Smooth muscle cell (in vitro differentiated cells): ENCODE measurements around the gene MROH9. TPM values are rescaled to one million over a fixed set of nuclear protein-coding genes. Genes with fewer than 3 reads are reported as not detected.

Source experiments
- DNase-seq: peaks from one replicate; lab custom pipeline; 2025; ENCODE audit not compliant: unreplicated experiment; lab: John Stamatoyannopoulos, UW
- H2AFZ ChIP-seq: fragments of 200-600 bp; sonication (generic); 2 replicates; pipeline ENCODE4 v1.6.0; 2016; ENCODE audit warnings: antibody characterized with exemption, low read depth, mild to moderate bottlenecking
- H3F3A ChIP-seq: fragments of 200-600 bp; sonication (generic); 2 replicates; pipeline ENCODE4 v1.6.0; 2017; ENCODE audit warnings: antibody characterized with exemption, low read depth
- H3K27ac ChIP-seq: fragments of 200-600 bp; sonication (generic); 2 replicates; pipeline ENCODE4 v1.5.1; 2016; ENCODE audit warnings: low read depth, mild to moderate bottlenecking
- H3K27me3 ChIP-seq: fragments of 200-600 bp; sonication (generic); 2 replicates; pipeline ENCODE4 v1.6.1; 2016; ENCODE audit warnings: low read depth, mild to moderate bottlenecking
- H3K36me3 ChIP-seq: fragments of 200-600 bp; sonication (generic); 2 replicates; pipeline ENCODE4 v1.5.1; 2016; ENCODE audit warnings: low read depth
- H3K4me1 ChIP-seq: fragments of 200-600 bp; sonication (generic); 2 replicates; pipeline ENCODE4 v1.5.1; 2016; ENCODE audit warnings: low read depth
- H3K4me2 ChIP-seq: fragments of 200-600 bp; sonication (generic); 2 replicates; pipeline ENCODE4 v1.6.0; 2016; ENCODE audit warnings: mild to moderate bottlenecking
- H3K4me3 ChIP-seq: fragments of 200-600 bp; sonication (generic); 2 replicates; pipeline ENCODE4 v1.5.1; 2016; ENCODE audit warnings: mild to moderate bottlenecking
- H3K79me2 ChIP-seq: fragments of 200-600 bp; sonication (generic); 2 replicates; pipeline ENCODE4 v1.6.0; 2016; ENCODE audit warnings: low read depth, mild to moderate bottlenecking
- H3K9ac ChIP-seq: fragments of 200-600 bp; sonication (generic); 2 replicates; pipeline ENCODE4 v1.6.0; 2016; ENCODE audit warnings: low read depth
- H3K9me3 ChIP-seq: fragments of 200-600 bp; sonication (generic); replicated peaks from 2 replicates; pipeline ENCODE4 v1.5.1; 2016; ENCODE audit warnings: low read depth
- H4K20me1 ChIP-seq: fragments of 200-600 bp; sonication (generic); 2 replicates; pipeline ENCODE4 v1.6.0; 2016; ENCODE audit warnings: low read depth
- CTCF ChIP-seq: fragments of 200-600 bp; sonication (generic); IDR thresholded peaks from 2 replicates; pipeline ENCODE4 v1.5.1; 2017; ENCODE audit warnings: borderline replicate concordance, mild to moderate bottlenecking, antibody characterized with exemption; ENCODE audit not compliant: insufficient read depth, poor library complexity, severe bottlenecking
- WGBS: methylation state at CpG from one replicate; pipeline ENCODE4 v1.1.7; 2016; ENCODE audit warnings: low lambda C conversion rate; 5-methylcytosine and 5-hydroxymethylcytosine counted together
- polyA plus RNA-seq: library from polyadenylated mRNA; unstranded; fragments of >200 nt; fragmentation: Nextera tagmentation; extraction: Ambion mirVana; gene quantifications from 2 replicates; pipeline ENCODE4 v1.2.1, GENCODE V29; 2016
- total RNA-seq: library from RNA; depleted of rRNA; stranded (reverse); fragments of >200 nt; gene quantifications from 2 replicates; pipeline ENCODE4 v1.2.3, GENCODE V29; 2014

The MROH9 gene
- total and polyA plus RNA-seq, 2 experiments from 2014 or later, result not detected

- H3K4me2 ChIP-seq, result no peak overlapping the region
- no peaks in the 10 kb centered on the region for H3K79me2 ChIP-seq
- H3K4me3 ChIP-seq, result no peak overlapping the region
- 92% methylated on average over 2 of the region's 2 CpGs for WGBS
- no peaks in the 10 kb centered on the region for H3K27me3 ChIP-seq
- DNase-seq, result no peak
- H3K27ac ChIP-seq, result no peak overlapping the region
- H3K9ac ChIP-seq, result no peak overlapping the region
- H3K4me1 ChIP-seq, result no peaks in the 10 kb centered on the region
- no peak for TF ChIP-seq CTCF
- no peaks in the 10 kb centered on the region for H3F3A ChIP-seq
- no peak overlapping the region for H2AFZ ChIP-seq
- no peaks in the 10 kb centered on the region for H4K20me1 ChIP-seq
- H3K36me3 ChIP-seq, result no peaks in the 10 kb centered on the region
- no peaks in the 10 kb centered on the region for H3K9me3 ChIP-seq
Measured at GRCh38 chr1:171084870-171085269, 149.5 kb downstream of the MROH9 start.

GRCh38 chr1:171087896-171088295, 152.6 kb downstream of the MROH9 start:
- Histone ChIP-seq H3K79me2 (no peaks in the 10 kb centered on the region), H3K4me1 (no peaks in the 10 kb centered on the region), H3K36me3 (no peaks in the 10 kb centered on the region), H3K4me2 (no peak overlapping the region), H4K20me1 (no peaks in the 10 kb centered on the region), H2AFZ (no peak overlapping the region), H3K27ac (no peak overlapping the region), H3K9me3 (no peaks in the 10 kb centered on the region), H3K27me3 (no peaks in the 10 kb centered on the region), H3K4me3 (no peak overlapping the region), H3K9ac (no peak overlapping the region), H3F3A (no peaks in the 10 kb centered on the region)
- no peak for TF ChIP-seq CTCF
- no peak for DNase-seq

DNA sequence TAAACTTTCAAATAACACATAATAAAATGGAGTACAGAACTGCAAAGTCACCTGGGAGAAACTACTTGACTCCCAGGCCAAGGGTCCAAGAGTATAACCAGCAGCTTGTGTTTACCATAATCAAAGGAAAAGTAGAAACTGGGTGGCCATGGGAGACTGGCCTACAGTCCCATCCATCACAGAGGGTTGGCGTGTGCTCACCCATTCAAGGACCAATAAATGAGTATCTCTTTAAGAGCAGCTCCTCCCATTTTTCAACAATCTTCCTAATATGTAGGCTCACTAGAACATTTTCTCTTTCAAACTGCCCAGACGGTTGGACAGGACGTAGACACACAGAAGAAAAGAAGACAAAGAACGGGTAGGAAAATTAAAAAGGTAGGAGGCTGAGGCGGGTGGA, 155.3 kb downstream of the MROH9 start, which contains the start of gene FMO3:
FMO3 (plus strand) TSS at position 302 of the 400 bp plus-strand sequence. CDS start 1,754 bp downstream, outside the sequence.
- Histone ChIP-seq H4K20me1 (no peaks in the 10 kb centered on the region), H3K4me3 (no peak within 1 kb of the TSS), H3K9me3 (no peaks in the 10 kb centered on the region), H3K4me1 (no peaks in the 10 kb centered on the region), H3F3A (no peaks in the 10 kb centered on the region), H3K27ac (no peak within 1 kb of the TSS), H3K36me3 (no peaks in the 10 kb centered on the region), H3K9ac (no peak within 1 kb of the TSS), H2AFZ (no peak within 1 kb of the TSS), H3K4me2 (no peak within 1 kb of the TSS), H3K79me2 (no peaks in the 10 kb centered on the region), H3K27me3 (no peaks in the 10 kb centered on the region)
- DNase-seq, result no peak
- 86% methylated on average over 5 of the region's 5 CpGs for WGBS
- no peak for TF ChIP-seq CTCF

GRCh38 chr1:171103862-171104261, 168.5 kb downstream of the MROH9 start:
- Histone ChIP-seq H3K27ac (no peak overlapping the region), H3K4me3 (no peak overlapping the region), H3K79me2 (no peaks in the 10 kb centered on the region), H3K4me1 (no peaks in the 10 kb centered on the region), H3K4me2 (no peak overlapping the region), H3K9me3 (no peaks in the 10 kb centered on the region), H3F3A (no peaks in the 10 kb centered on the region), H4K20me1 (no peaks in the 10 kb centered on the region), H2AFZ (no peak overlapping the region), H3K36me3 (no peaks in the 10 kb centered on the region), H3K27me3 (no peaks in the 10 kb centered on the region), H3K9ac (no peak overlapping the region)
- DNase-seq, result no peak
- no peak for TF ChIP-seq CTCF
- 91% methylated on average over 1 of the region's 1 CpG for WGBS
